Endothelial cell of umbilical vein (primary cell): ENCODE measurements around the gene BPHL. TPM values are rescaled to one million over a fixed set of nuclear protein-coding genes. Genes with fewer than 3 reads are reported as not detected.
A peak's percentile ranks its signal among the peaks of the same experiment; 100 is the strongest.
"Not testable (repeated sequence)": the region's sequence is repeated elsewhere in the genome, so short reads cannot be mapped to it uniquely, and the experiment has no call there.

ENCODE experiments used
- BruUV-seq: library from RNA; stranded (reverse); fragments of 400-500 nt; replicated peaks from 2 replicates; lab custom pipeline; 2021; lab: Mats Ljungman, UMichigan
- CTCF ChIA-PET: fragments of 300-600, 350-600 bp; sonication (Branson Sonifier 250); formaldehyde crosslinking; loops from one replicate; lab custom pipeline; 2021; ENCODE audit warnings: antibody characterized with exemption, inconsistent platforms; lab: Charles Lee
- POLR2A ChIA-PET: fragments of 300-600, 350-600 bp; sonication (Branson Sonifier 250); formaldehyde crosslinking; loops from one replicate; lab custom pipeline; 2021; ENCODE audit warnings: antibody characterized with exemption, inconsistent platforms; lab: Charles Lee
- DNase-seq: peaks from one replicate; pipeline ENCODE4 v3.0.0-alpha.2; 2011; ENCODE audit warnings: low read depth, low spot score
- FAIRE-seq: peaks from 2 replicates; lab custom pipeline; 2011; peaks lifted over from hg19 to GRCh38; lab: Jason Lieb, UNC
- H2AFZ ChIP-seq: 2 replicates; pipeline ENCODE4 v1.6.0; 2012; ENCODE audit warnings: low read depth, low read length, control low read depth, inconsistent platforms
- H3K27ac ChIP-seq: 2 replicates; pipeline ENCODE4 v1.5.1; 2011; ENCODE audit warnings: low read depth, mild to moderate bottlenecking, control low read depth, low read length, moderate library complexity; ENCODE audit not compliant: insufficient read depth
- H3K27me3 ChIP-seq, 2 experiments: 2 replicates each; pipeline versions ENCODE4 v1.6.0 to v1.6.1; 2011; ENCODE audit warnings: low read length in 2 of 2, mixed read lengths in 1 of 2; ENCODE audit not compliant: control insufficient read depth in 2 of 2, insufficient read depth in 2 of 2
- H3K36me3 ChIP-seq, 2 experiments: 2 replicates in 1 of 2; 3 replicates in 1 of 2; pipeline ENCODE4 v1.5.1; 2011; ENCODE audit warnings: low read length in 2 of 2, mild to moderate bottlenecking in 1 of 2, moderate library complexity in 1 of 2; ENCODE audit not compliant: control insufficient read depth in 2 of 2, insufficient read depth in 2 of 2; ENCODE audit errors: extremely low read depth in 1 of 2
- H3K4me1 ChIP-seq: 3 replicates; pipeline ENCODE4 v1.5.1; 2011; ENCODE audit warnings: mild to moderate bottlenecking, low read length; ENCODE audit not compliant: control insufficient read depth, insufficient read depth; ENCODE audit errors: extremely low read depth
- H3K4me2 ChIP-seq: 2 replicates; pipeline ENCODE4 v1.6.1; 2011; ENCODE audit warnings: low read length, control low read depth, mixed read lengths; ENCODE audit not compliant: insufficient read depth
- H3K4me3 ChIP-seq, 3 experiments: fragments of 200-600 bp in 1 of 3; sonication (generic), shearing (Covaris generic) in 1 of 3; replicated peaks in 1 of 3; 2 replicates each; pipeline ENCODE4 v1.5.1; 2011 to 2016; ENCODE audit warnings: control low read depth in 3 of 3, low read length in 3 of 3, mild to moderate bottlenecking in 2 of 3, inconsistent platforms in 1 of 3, low read depth in 1 of 3, moderate library complexity in 1 of 3; ENCODE audit not compliant: insufficient read depth in 1 of 3
- H3K79me2 ChIP-seq: 2 replicates; pipeline ENCODE4 v1.6.0; 2012; ENCODE audit warnings: low read length, inconsistent platforms; ENCODE audit not compliant: control insufficient read depth, insufficient read depth
- H3K9ac ChIP-seq: replicated peaks from 2 replicates; pipeline ENCODE3; 2011; ENCODE audit warnings: low read length, control low read depth; ENCODE audit not compliant: insufficient read depth; ENCODE audit errors: extremely low read depth
- H3K9me1 ChIP-seq: replicated peaks from 3 replicates; pipeline ENCODE4 v1.6.0; 2011; ENCODE audit warnings: mild to moderate bottlenecking, low read length; ENCODE audit not compliant: control insufficient read depth, insufficient read depth; ENCODE audit errors: extremely low read depth
- H3K9me3 ChIP-seq: replicated peaks from 2 replicates; pipeline ENCODE4 v1.5.1; 2012; ENCODE audit warnings: low read length, inconsistent platforms; ENCODE audit not compliant: control insufficient read depth, insufficient read depth
- H4K20me1 ChIP-seq: replicated peaks from 2 replicates; pipeline ENCODE3; 2011; ENCODE audit warnings: mild to moderate bottlenecking, low read length; ENCODE audit not compliant: control insufficient read depth, insufficient read depth; ENCODE audit errors: extremely low read depth
- CTCF ChIP-seq, 2 donors: IDR thresholded peaks; 1 replicate in 1 of 2; 2 replicates in 1 of 2; pipeline ENCODE4 v1.5.1; 2011; ENCODE audit warnings: low read length in 2 of 2, mild to moderate bottlenecking in 2 of 2, moderate library complexity in 2 of 2, control low read depth in 1 of 2, inconsistent platforms in 1 of 2, low read depth in 1 of 2; ENCODE audit not compliant: insufficient read depth in 1 of 2; ENCODE audit errors: extremely low read depth in 1 of 2
- EZH2 ChIP-seq: IDR thresholded peaks from 2 replicates; pipeline ENCODE4 v1.6.1; 2012; ENCODE audit warnings: borderline replicate concordance, low read depth, mild to moderate bottlenecking, moderate library complexity, low read length, inconsistent platforms; ENCODE audit not compliant: severe bottlenecking
- FOS ChIP-seq: IDR thresholded peaks from 2 replicates; pipeline ENCODE4 v1.6.1; 2011; ENCODE audit warnings: mild to moderate bottlenecking, low read length, moderate library complexity, borderline replicate concordance; ENCODE audit not compliant: insufficient read depth
- GATA2 ChIP-seq: IDR thresholded peaks from 2 replicates; pipeline ENCODE4 v1.7.0; 2011; ENCODE audit warnings: low read depth, mild to moderate bottlenecking, moderate library complexity, mixed read lengths, low read length; ENCODE audit not compliant: insufficient read length, insufficient read depth
- JUN ChIP-seq: IDR thresholded peaks from 2 replicates; pipeline ENCODE4 v1.6.1; 2011; ENCODE audit warnings: borderline replicate concordance, low read depth; ENCODE audit not compliant: insufficient read length, insufficient read depth
- MAX ChIP-seq: IDR thresholded peaks from 2 replicates; pipeline ENCODE4 v1.6.1; 2011; ENCODE audit not compliant: insufficient read depth, insufficient read length
- MYC ChIP-seq: IDR thresholded peaks from one replicate; pipeline ENCODE4 v1.6.1; 2011; ENCODE audit warnings: mild to moderate bottlenecking, low read depth, low read length
- POLR2A ChIP-seq: IDR thresholded peaks from 2 replicates; pipeline ENCODE4 v1.6.1; 2012; ENCODE audit warnings: low read depth, mild to moderate bottlenecking, control low read depth, low read length
- POLR2AphosphoS5 ChIP-seq: IDR thresholded peaks from 2 replicates; pipeline ENCODE4 v1.6.1; 2012; ENCODE audit warnings: low read depth, mild to moderate bottlenecking, control low read depth, low read length, moderate library complexity; ENCODE audit not compliant: insufficient read depth
- dilution Hi-C: fragments of 300-500 bp; cut with MboI; formaldehyde crosslinking; loops from one replicate; pipeline ENCODE4 v1.15.0; 2019; ENCODE audit warnings: low sequenced_read_pairs; ENCODE audit not compliant: extremely low pct_ligation_motif_present
- intact Hi-C: fragments of 100-400 bp; cut with micrococcal nuclease; formaldehyde crosslinking; loops from one replicate; pipeline ENCODE4 v1.10.0; 2022
- polyA plus RNA-seq, 4 experiments: library from polyadenylated mRNA; depleted of rRNA in 3 of 4; stranded (reverse) in 3 of 4; unstranded in 1 of 4; fragments of >200 nt; gene quantifications; 2 replicates each; pipeline versions ENCODE4 v1.2.1 to v1.2.3, GENCODE V29; 2011 to 2012; ENCODE audit warnings: missing spikeins in 1 of 4
- total RNA-seq: library from RNA; stranded (reverse); gene quantifications from 2 replicates; pipeline ENCODE4 v1.2.3, GENCODE V29; 2021

BPHL gene
- total and polyA plus RNA-seq, 2 donors (not counting 3 experiments of a cell fraction or from before 2014, with no cell fraction given): 12.3 to 14.8 TPM

- CTCF ChIA-PET: interaction anchor here (0.6 to 3.9 kb wide), 23 partner anchors 7 to 576 kb away, joined by 3 to 45 read pairs (median 4); partner anchors contain the start of genes BPHL, NQO2 and PSMG4
- not testable (repeated sequence) for BruUV-seq
Observed at GRCh38 chr6:3156184-3157130, 37.9 kb downstream of the BPHL start.

GRCh38 chr6:3157131-3157933 lies 38.8 kb downstream of the BPHL start, which contains the start of gene TUBB2A:
Gene TUBB2A, minus strand, starts transcription at chr6:3157544. Its CDS starts 81 bp downstream, at chr6:3157463.
- Histone ChIP-seq H2AFZ (peak within 1 kb of the TSS; percentile 50), H3K4me1 (peaks cover 3% of the 10 kb centered on the region), H3K9me1 (no peaks in the 10 kb centered on the region), H3K27ac (peak within 1 kb of the TSS; percentile 74), H4K20me1 (no peaks in the 10 kb centered on the region), H3K4me3 (peak within 1 kb of the TSS; percentile 70 to 88 (median 84)), H3K36me3 (peaks cover 0 to 8% of the 10 kb centered on the region in 2 experiments), H3K9me3 (no peaks in the 10 kb centered on the region), H3K9ac (peak within 1 kb of the TSS; percentile 88), H3K4me2 (peak within 1 kb of the TSS; percentile 76), H3K79me2 (peaks cover 2% of the 10 kb centered on the region), H3K27me3 (no peaks in the 10 kb centered on the region)
- FAIRE-seq (peak; percentile 67), DNase-seq (peak; percentile 72)
- ChIA-PET POLR2A (interaction anchor here (0.7 to 1.5 kb wide), 6 partner anchors 9 to 101 kb away, joined by 3 to 7 read pairs (median 4); no protein-coding TSS in a partner anchor), CTCF (interaction anchor here (0.6 to 3.9 kb wide), 22 partner anchors 8 to 575 kb away, joined by 3 to 45 read pairs (median 4); partner anchors contain the start of genes BPHL, NQO2 and PSMG4)
- intact Hi-C loops: loop anchor here (1.0 to 5.0 kb wide), 5 partner anchors 39 to 101 kb away; partner anchors contain the start of genes BPHL, PSMG4 and RIPK1
- dilution Hi-C loops: no loop called here
- TF ChIP-seq MYC (no peak), MAX (no peak), CTCF (IDR thresholded peaks at IDR 0.05; ENCODE audit: extremely low read depth in 1 of 2, insufficient read depth in 1 of 2, low read depth in 1 of 2, low read length in 2 of 2) (peak; percentile 48 to 49), POLR2AphosphoS5 (peak; percentile 99), JUN (no peak), EZH2 (no peak), POLR2A (peak; percentile 98), FOS (peak; percentile 23), GATA2 (no peak)
- BruUV-seq: no TSS peak

More at GRCh38 chr6:3156184-3157130, 37.9 kb downstream of the BPHL start:
- peak overlapping the region; percentile 46 for H2AFZ ChIP-seq
- H4K20me1 ChIP-seq, H3K27me3 ChIP-seq, H3K9me3 ChIP-seq, H3K79me2 ChIP-seq, dilution Hi-C loops, H3K9me1 ChIP-seq, H3K36me3 ChIP-seq, H3K4me1 ChIP-seq: not testable (repeated sequence)
- POLR2A ChIA-PET: interaction anchor here (0.7 to 1.5 kb wide), 4 partner anchors 9 to 102 kb away, joined by 3 to 7 read pairs (median 4); no protein-coding TSS in a partner anchor
- H3K4me2 ChIP-seq: peak overlapping the region; percentile 76
- peak; percentile 38 for FAIRE-seq
- intact Hi-C loops: loop anchor here (1.0 to 5.0 kb wide), 6 partner anchors 24 to 102 kb away; partner anchors contain the start of genes BPHL, PSMG4 and RIPK1
- H3K4me3 ChIP-seq: peak overlapping the region; percentile 70 to 88 (median 84)
- DNase-seq: peak; percentile 40
- H3K27ac ChIP-seq: peak overlapping the region; percentile 2
- H3K9ac ChIP-seq: peak overlapping the region; percentile 88
